Adipocyte (in vitro differentiated cells): ENCODE data around the gene RBMS1.
"Not testable (repeated sequence)": the region's sequence is repeated elsewhere in the genome, so short reads cannot be mapped to it uniquely, and the experiment has no call there.

ENCODE experiments used
- DNase-seq: peaks from one replicate; pipeline ENCODE4 v3.0.0-alpha.2; 2015; ENCODE audit warnings: low read depth
- H3K27me3 ChIP-seq: replicated peaks from 2 replicates; pipeline ENCODE4 v1.7.0; 2013; ENCODE audit warnings: mild to moderate bottlenecking, low read length, moderate library complexity; ENCODE audit not compliant: control insufficient read depth, insufficient read depth
- H3K36me3 ChIP-seq: 2 replicates; pipeline ENCODE4 v1.7.0; 2013; ENCODE audit warnings: low read length, mild to moderate bottlenecking, moderate library complexity; ENCODE audit not compliant: control insufficient read depth, insufficient read depth, severe bottlenecking
- H3K4me1 ChIP-seq: 2 replicates; pipeline ENCODE4 v1.7.0; 2013; ENCODE audit warnings: mild to moderate bottlenecking, low read length, moderate library complexity; ENCODE audit not compliant: control insufficient read depth, insufficient read depth
- H3K4me3 ChIP-seq: 2 replicates; pipeline ENCODE4 v1.7.0; 2013; ENCODE audit warnings: mild to moderate bottlenecking, low read length, moderate library complexity
- H3K9ac ChIP-seq: 2 replicates; pipeline ENCODE4 v1.7.0; 2013; ENCODE audit warnings: mild to moderate bottlenecking, low read length, moderate library complexity
- H3K9me3 ChIP-seq: 2 replicates; pipeline ENCODE4 v1.7.0; 2013; ENCODE audit warnings: mild to moderate bottlenecking, low read length, moderate library complexity; ENCODE audit not compliant: control insufficient read depth

RBMS1 gene

GRCh38 chr2:160450486-160450885, 43.1 kb downstream of the RBMS1 start:
- peaks cover 26% of the 10 kb centered on the region for H3K4me1 ChIP-seq
- no peaks in the 10 kb centered on the region for H3K9me3 ChIP-seq
- peaks cover 11% of the 10 kb centered on the region for H3K36me3 ChIP-seq
- H3K27me3 ChIP-seq = no peaks in the 10 kb centered on the region
- no peak overlapping the region for H3K4me3 ChIP-seq
- no peak overlapping the region for H3K9ac ChIP-seq
- no peak for DNase-seq

GRCh38 chr2:160448821-160449220, 44.8 kb downstream of the RBMS1 start:
- DNase-seq, H3K9me3 ChIP-seq, H3K9ac ChIP-seq, H3K27me3 ChIP-seq, H3K4me3 ChIP-seq: not testable (repeated sequence)
- peaks cover 18% of the 10 kb centered on the region for H3K4me1 ChIP-seq
- peaks cover 11% of the 10 kb centered on the region for H3K36me3 ChIP-seq

GRCh38 chr2:160445673-160446072, 47.9 kb downstream of the RBMS1 start:
- Histone ChIP-seq H3K4me3 (no peak overlapping the region), H3K9ac (no peak overlapping the region), H3K4me1 (peaks cover 6% of the 10 kb centered on the region), H3K27me3 (no peaks in the 10 kb centered on the region), H3K36me3 (peaks cover 11% of the 10 kb centered on the region), H3K9me3 (no peaks in the 10 kb centered on the region)
- DNase-seq = no peak

GRCh38 chr2:160442603-160443002, 51.0 kb downstream of the RBMS1 start:
- Histone ChIP-seq H3K4me1 (peaks cover 3% of the 10 kb centered on the region), H3K9me3 (no peaks in the 10 kb centered on the region), H3K4me3 (no peak overlapping the region), H3K9ac (no peak overlapping the region), H3K27me3 (no peaks in the 10 kb centered on the region), H3K36me3 (peaks cover 15% of the 10 kb centered on the region)
- no peak for DNase-seq

GRCh38 chr2:160440888-160441287, 52.7 kb downstream of the RBMS1 start:
- Histone ChIP-seq H3K4me1 (peaks cover 3% of the 10 kb centered on the region), H3K9ac (no peak overlapping the region), H3K9me3 (no peaks in the 10 kb centered on the region), H3K36me3 (peaks cover 6% of the 10 kb centered on the region), H3K27me3 (no peaks in the 10 kb centered on the region), H3K4me3 (no peak overlapping the region)
- no peak for DNase-seq

- H3K36me3 ChIP-seq, H3K4me3 ChIP-seq, H3K4me1 ChIP-seq, H3K9me3 ChIP-seq, DNase-seq, H3K27me3 ChIP-seq, H3K9ac ChIP-seq: not testable (repeated sequence)
These were observed 54.6 kb downstream of the RBMS1 start for GRCh38 chr2:160439038-160439437.

- Histone ChIP-seq H3K36me3 (peaks cover 6% of the 10 kb centered on the region), H3K9ac (no peak overlapping the region), H3K4me1 (peaks cover 26% of the 10 kb centered on the region), H3K4me3 (no peak overlapping the region), H3K27me3 (no peaks in the 10 kb centered on the region), H3K9me3 (no peaks in the 10 kb centered on the region)
- no peak for DNase-seq
These were observed 56.3 kb downstream of the RBMS1 start for GRCh38 chr2:160437273-160437672.

GRCh38 chr2:160434254-160434948, 59.2 kb downstream of the RBMS1 start:
- Histone ChIP-seq H3K4me1 (peaks cover 31% of the 10 kb centered on the region), H3K27me3 (no peaks in the 10 kb centered on the region), H3K36me3 (peaks cover 11% of the 10 kb centered on the region), H3K9ac (no peak overlapping the region), H3K4me3 (no peak overlapping the region), H3K9me3 (peaks cover 7% of the 10 kb centered on the region)
- no peak for DNase-seq

GRCh38 chr2:160433466-160434140, 60.0 kb downstream of the RBMS1 start:
- peaks cover 36% of the 10 kb centered on the region for H3K4me1 ChIP-seq
- peaks cover 7% of the 10 kb centered on the region for H3K9me3 ChIP-seq
- H3K36me3 ChIP-seq = peaks cover 11% of the 10 kb centered on the region
- no peaks in the 10 kb centered on the region for H3K27me3 ChIP-seq
- DNase-seq = peak; percentile 33
- no peak overlapping the region for H3K4me3 ChIP-seq
- no peak overlapping the region for H3K9ac ChIP-seq

GRCh38 chr2:160432633-160433032, 61.0 kb downstream of the RBMS1 start:
- DNase-seq = no peak
- Histone ChIP-seq H3K27me3 (no peaks in the 10 kb centered on the region), H3K9me3 (peaks cover 7% of the 10 kb centered on the region), H3K4me3 (no peak overlapping the region), H3K9ac (no peak overlapping the region), H3K4me1 (peaks cover 46% of the 10 kb centered on the region), H3K36me3 (peaks cover 7% of the 10 kb centered on the region)

GRCh38 chr2:160431441-160431840, 62.2 kb downstream of the RBMS1 start:
- no peak for DNase-seq
- peaks cover 7% of the 10 kb centered on the region for H3K9me3 ChIP-seq
- H3K9ac ChIP-seq = no peak overlapping the region

More at GRCh38 chr2:160431441-160431840, 62.2 kb downstream of the RBMS1 start:
- peaks cover 57% of the 10 kb centered on the region for H3K4me1 ChIP-seq
- H3K27me3 ChIP-seq = no peaks in the 10 kb centered on the region
- H3K36me3 ChIP-seq = peaks cover 10% of the 10 kb centered on the region
- no peak overlapping the region for H3K4me3 ChIP-seq
